HG02973 (cell line): ENCODE results near the gene PQBP1.

ENCODE experiments used
- ATAC-seq: cut with Tn5 transposase; IDR thresholded peaks from one replicate; pipeline ENCODE4 v1.9.1; 2021; ENCODE audit warnings: moderate library complexity; ENCODE audit not compliant: unreplicated experiment

PQBP1 gene

DNA sequence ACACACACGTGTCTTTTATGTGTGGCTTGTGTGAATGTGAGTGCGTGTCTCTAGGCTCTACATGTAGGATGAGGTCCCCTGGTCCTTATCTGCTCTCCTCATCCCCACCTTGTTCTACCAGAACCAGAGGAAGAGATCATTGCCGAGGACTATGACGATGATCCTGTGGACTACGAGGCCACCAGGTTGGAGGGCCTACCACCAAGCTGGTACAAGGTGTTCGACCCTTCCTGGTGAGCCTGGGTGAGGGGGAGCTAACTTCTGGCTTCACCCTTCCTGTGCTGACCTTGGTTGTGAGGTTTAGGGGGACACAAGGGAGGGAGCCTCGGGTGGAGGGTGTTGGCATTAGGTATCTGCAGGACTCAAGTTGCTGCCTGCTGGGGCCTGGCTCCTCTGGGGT lies 3.3 kb downstream of the PQBP1 start:
- no peak for ATAC-seq

- no peak for ATAC-seq
Observed at GRCh38 chrX:48902135-48902534, 4.4 kb downstream of the PQBP1 start.

DNA sequence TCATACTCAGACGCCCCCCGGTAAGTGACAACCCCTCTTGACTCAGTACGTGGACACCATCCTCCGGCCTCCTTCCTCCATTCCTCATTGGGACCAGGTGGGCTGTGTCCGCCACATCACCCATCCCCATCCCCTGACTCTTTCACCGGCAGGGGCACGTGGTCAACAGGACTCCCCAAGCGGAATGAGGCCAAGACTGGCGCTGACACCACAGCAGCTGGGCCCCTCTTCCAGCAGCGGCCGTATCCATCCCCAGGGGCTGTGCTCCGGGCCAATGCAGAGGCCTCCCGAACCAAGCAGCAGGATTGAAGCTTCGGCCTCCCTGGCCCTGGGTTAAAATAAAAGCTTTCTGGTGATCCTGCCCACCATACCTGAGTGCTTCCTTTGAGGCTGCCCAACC lies 5.0 kb downstream of the PQBP1 start:
- ATAC-seq, result no peak

DNA sequence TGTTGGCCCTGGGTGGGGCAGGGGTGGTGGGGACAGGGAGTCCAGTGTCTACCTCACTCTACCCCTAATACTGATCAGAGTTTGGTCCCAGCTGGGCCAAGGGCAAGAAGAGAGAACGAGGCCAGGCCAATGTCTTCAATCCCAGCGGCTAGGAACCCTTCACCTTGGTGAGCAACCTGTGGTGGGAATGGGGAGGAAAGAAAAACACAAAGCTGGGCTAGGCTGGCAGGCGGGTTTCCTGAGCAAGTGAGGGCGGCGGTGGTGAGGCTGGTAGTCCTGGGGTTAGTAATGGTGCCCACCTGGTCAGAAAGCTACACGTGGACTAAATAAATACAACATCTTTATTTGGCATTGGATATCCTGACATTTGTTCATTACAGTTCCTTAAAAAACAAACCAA lies 5.6 kb downstream of the PQBP1 start:
- no peak for ATAC-seq

GRCh38 chrX:48904180-48904579 lies 6.5 kb downstream of the PQBP1 start:
- ATAC-seq, result no peak

- no peak for ATAC-seq
Observed at GRCh38 chrX:48904626-48905025, 6.9 kb downstream of the PQBP1 start.

- ATAC-seq, result no peak
Observed at GRCh38 chrX:48905090-48905790, 7.5 kb downstream of the PQBP1 start.

GRCh38 chrX:48908600-48908999 lies 10.9 kb downstream of the PQBP1 start:
- no peak for ATAC-seq

GRCh38 chrX:48909703-48910294 lies 12.1 kb downstream of the PQBP1 start:
- no peak for ATAC-seq

DNA sequence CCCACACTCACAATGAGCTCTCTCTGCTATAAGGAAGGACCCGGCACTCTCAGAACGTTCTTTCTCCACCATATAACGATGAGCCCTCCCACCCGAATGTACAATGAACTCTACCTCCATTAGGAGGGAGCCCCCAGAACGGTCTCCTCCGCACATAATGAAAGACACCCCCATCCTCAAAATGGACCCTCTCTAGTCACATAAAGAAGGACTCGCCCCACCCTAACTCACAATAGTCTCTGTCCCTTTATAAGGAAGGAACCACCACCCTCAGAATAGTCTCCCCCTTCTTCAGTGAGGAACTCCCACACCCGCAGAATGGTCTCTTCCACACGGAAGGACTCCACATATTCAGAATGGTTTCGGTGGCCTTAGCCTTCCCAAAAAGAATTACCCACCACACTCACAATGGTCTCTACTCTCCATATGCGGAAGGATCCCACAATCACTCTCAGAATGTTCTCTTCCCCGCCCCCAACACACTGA lies 13.2 kb downstream of the PQBP1 start:
- ATAC-seq, result no peak

GRCh38 chrX:48911412-48912182 lies 13.9 kb downstream of the PQBP1 start, which contains the start of gene SLC35A2:
Gene SLC35A2 (minus strand): TSS chrX:48911646. CDS start chrX:48911636, 10 bp downstream.
- ATAC-seq, result peak; percentile 61

GRCh38 chrX:48913605-48914366 lies 16.1 kb downstream of the PQBP1 start:
- no peak for ATAC-seq

GRCh38 chrX:48914593-48915493 lies 17.1 kb downstream of the PQBP1 start:
- ATAC-seq, result no peak

GRCh38 chrX:48917139-48918001 lies 19.6 kb downstream of the PQBP1 start:
- ATAC-seq, result no peak

- no peak for ATAC-seq
Observed at GRCh38 chrX:48918301-48918642, 20.5 kb downstream of the PQBP1 start.

DNA sequence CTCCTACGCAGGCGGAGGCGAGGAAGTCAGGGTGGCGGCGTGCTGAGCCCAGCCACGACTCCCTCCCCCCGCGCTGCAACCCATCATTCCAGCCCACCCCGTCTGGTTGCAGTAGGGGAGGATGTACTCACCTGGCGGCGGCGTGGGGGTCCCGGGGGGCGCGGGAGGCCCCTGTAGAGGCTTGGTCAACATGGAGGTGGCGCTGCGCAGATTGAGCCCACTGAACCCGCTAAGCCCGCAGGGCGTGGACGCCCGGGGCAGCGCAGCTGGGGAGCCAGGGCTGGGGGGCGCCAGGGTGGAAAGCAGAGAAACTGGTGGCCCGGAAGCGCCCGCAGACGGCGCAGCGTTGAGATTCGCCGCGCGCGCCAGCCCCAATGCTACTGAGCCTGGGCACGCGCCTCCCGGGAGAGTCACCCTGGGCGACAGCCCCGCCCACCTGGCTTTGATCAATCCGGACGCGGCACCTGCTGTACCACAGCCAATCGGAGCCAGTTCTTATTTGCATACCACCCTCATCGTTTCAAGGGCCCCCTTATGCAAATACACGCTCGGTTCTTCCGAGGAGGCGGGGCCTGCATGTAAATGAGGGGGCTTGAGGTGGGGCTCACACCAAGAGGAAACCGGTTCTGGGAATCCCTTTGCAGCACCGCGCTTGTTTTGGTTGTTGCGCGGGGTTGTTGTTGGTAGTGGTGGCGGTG lies 21.1 kb downstream of the PQBP1 start, which contains the start of gene PIM2:
Gene PIM2 (minus strand): TSS at position 382 of the 698 bp plus-strand sequence. CDS start 190 bp downstream, at position 192.
- ATAC-seq, result peak; percentile 58

GRCh38 chrX:48919360-48919841 lies 21.7 kb downstream of the PQBP1 start:
- ATAC-seq, result no peak
